Measurements from ENCODE around the gene RGS6. TPM values are rescaled to one million over a fixed set of nuclear protein-coding genes. Genes with fewer than 3 reads are reported as not detected.

RGS6 gene
- total RNA-seq, 1 donor from 2014 or later = 2.8 TPM

GRCh38 chr14:72291908-72292688, 359.9 kb downstream of the RGS6 start:
- H3K9me3 Mint-ChIP-seq = peaks cover 3% of the 10 kb centered on the region
- H3K27me3 Mint-ChIP-seq (ENCODE audit: low read depth) = peaks cover 8% of the 10 kb centered on the region
- no peak overlapping the region for H3K4me3 Mint-ChIP-seq
- TF ChIP-seq CTCF (conservative IDR thresholded peaks at IDR 0.05) = peak; percentile 79
- peak; percentile 55 for DNase-seq (ENCODE audit: low read depth, low spot score)
- peaks cover 5% of the 10 kb centered on the region for H3K36me3 Mint-ChIP-seq (ENCODE audit: low read depth)
- no peak overlapping the region for H3K27ac Mint-ChIP-seq (ENCODE audit: unreplicated experiment)
- H3K4me1 Mint-ChIP-seq = peaks cover 4% of the 10 kb centered on the region

GRCh38 chr14:72292689-72293024, 360.4 kb downstream of the RGS6 start:
- Mint-ChIP-seq H3K9me3 (peaks cover 3% of the 10 kb centered on the region), H3K36me3 (ENCODE audit: low read depth) (peaks cover 5% of the 10 kb centered on the region), H3K27ac (ENCODE audit: unreplicated experiment) (no peak overlapping the region), H3K4me3 (no peak overlapping the region), H3K27me3 (ENCODE audit: low read depth) (peaks cover 8% of the 10 kb centered on the region), H3K4me1 (peaks cover 4% of the 10 kb centered on the region)
- DNase-seq (ENCODE audit: low read depth, low spot score) = no peak
- TF ChIP-seq CTCF (conservative IDR thresholded peaks at IDR 0.05) = peak; percentile 7

- Mint-ChIP-seq H3K27me3 (ENCODE audit: low read depth) (no peaks in the 10 kb centered on the region), H3K36me3 (ENCODE audit: low read depth) (peaks cover 14% of the 10 kb centered on the region), H3K4me1 (no peaks in the 10 kb centered on the region), H3K4me3 (no peak overlapping the region), H3K9me3 (peaks cover 19% of the 10 kb centered on the region), H3K27ac (ENCODE audit: unreplicated experiment) (no peak overlapping the region)
- no peak for TF ChIP-seq CTCF (conservative IDR thresholded peaks at IDR 0.05)
- no peak for DNase-seq (ENCODE audit: low read depth, low spot score)
These were observed 369.1 kb downstream of the RGS6 start for GRCh38 chr14:72301352-72301751.

GRCh38 chr14:72303930-72304329, 371.7 kb downstream of the RGS6 start:
- Mint-ChIP-seq H3K4me1 (peaks cover 8% of the 10 kb centered on the region), H3K4me3 (no peak overlapping the region), H3K9me3 (peaks cover 19% of the 10 kb centered on the region), H3K36me3 (ENCODE audit: low read depth) (peaks cover 14% of the 10 kb centered on the region), H3K27ac (ENCODE audit: unreplicated experiment) (no peak overlapping the region), H3K27me3 (ENCODE audit: low read depth) (no peaks in the 10 kb centered on the region)
- TF ChIP-seq CTCF (conservative IDR thresholded peaks at IDR 0.05) = no peak
- no peak for DNase-seq (ENCODE audit: low read depth, low spot score)

- Mint-ChIP-seq H3K4me3 (no peak overlapping the region), H3K36me3 (ENCODE audit: low read depth) (peaks cover 14% of the 10 kb centered on the region), H3K9me3 (peaks cover 19% of the 10 kb centered on the region), H3K27ac (ENCODE audit: unreplicated experiment) (no peak overlapping the region), H3K4me1 (peaks cover 24% of the 10 kb centered on the region), H3K27me3 (ENCODE audit: low read depth) (no peaks in the 10 kb centered on the region)
- DNase-seq (ENCODE audit: low read depth, low spot score) = no peak
- TF ChIP-seq CTCF (conservative IDR thresholded peaks at IDR 0.05) = no peak
These were observed 373.3 kb downstream of the RGS6 start for GRCh38 chr14:72305561-72305960.

Data from neural crest cell (in vitro differentiated cells).